Activated T-cell treated with anti-CD3 and anti-CD28 coated beads, Interleukin-2, amount 50 U/mL, for 1 hour (primary cell): ENCODE results near the gene REM1.

Experiments used
- DNase-seq: peaks from one replicate; pipeline ENCODE4 v3.0.0-alpha.2; 2020

The REM1 gene

GRCh38 chr20:31523361-31524283 is 48.5 kb downstream of the REM1 start:
- DNase-seq, result no peak

GRCh38 chr20:31527266-31527665 is 52.2 kb downstream of the REM1 start:
- no peak for DNase-seq
